Natural killer cell treated with Interleukin-12 subunit alpha and Interleukin-12 subunit beta and Interleukin-15 and Interleukin-18, amount 100 ng/mL, for 72 hours (primary cell): ENCODE data around the gene OR2D3. TPM values are rescaled to one million over a fixed set of nuclear protein-coding genes. Genes with fewer than 3 reads are reported as not detected.
"Not testable (repeated sequence)": the region's sequence is repeated elsewhere in the genome, so short reads cannot be mapped to it uniquely, and the experiment has no call there.

Experiments used
- ATAC-seq, 2 donors: fragments of 150-1000 bp; cut with Tn5 transposase in 1 of 2; sonication (Bioruptor Pico), chemical (Tn5 transposase) in 1 of 2; 2 replicates each; pipeline ENCODE4 v1.10.0; 2021
- DNase-seq: peaks from one replicate; pipeline ENCODE4 v3.0.0; 2022; ENCODE audit warnings: low spot score
- H3K27ac Mint-ChIP-seq, 2 donors: 1 replicate in 1 of 2; 2 replicates in 1 of 2; pipeline ENCODE4 v1.8.0; 2022; ENCODE audit warnings: mixed read lengths in 2 of 2, mild to moderate bottlenecking in 1 of 2, moderate library complexity in 1 of 2
- H3K27me3 Mint-ChIP-seq, 2 donors: 1 replicate in 1 of 2; 2 replicates in 1 of 2; pipeline ENCODE4 v1.8.0; 2022; ENCODE audit warnings: mixed read lengths in 2 of 2
- H3K36me3 Mint-ChIP-seq: one replicate; pipeline ENCODE4 v1.8.0; 2022; ENCODE audit warnings: mixed read lengths
- H3K4me1 Mint-ChIP-seq, 2 donors: 1 replicate in 1 of 2; 2 replicates in 1 of 2; pipeline ENCODE4 v1.8.0; 2022; ENCODE audit warnings: low read depth in 2 of 2, mixed read lengths in 2 of 2, mild to moderate bottlenecking in 1 of 2
- H3K4me3 Mint-ChIP-seq: one replicate; pipeline ENCODE4 v1.8.0; 2022; ENCODE audit warnings: mixed read lengths
- H3K9me3 Mint-ChIP-seq: 2 replicates; pipeline ENCODE4 v1.8.0; 2022; ENCODE audit warnings: mixed read lengths
- total RNA-seq, 2 donors: library from RNA; stranded (reverse); gene quantifications; one replicate each; pipeline ENCODE4 v1.2.3, GENCODE V29; 2022

Gene OR2D3
- total RNA-seq, 2 donors from 2014 or later: not detected

GRCh38 chr11:6954248-6954647 is 33.4 kb downstream of the OR2D3 start:
- H3K27me3 Mint-ChIP-seq, DNase-seq, H3K27ac Mint-ChIP-seq, H3K4me1 Mint-ChIP-seq, ATAC-seq, H3K9me3 Mint-ChIP-seq, H3K36me3 Mint-ChIP-seq, H3K4me3 Mint-ChIP-seq: not testable (repeated sequence)

- Mint-ChIP-seq H3K4me1 (no peaks in the 10 kb centered on the region), H3K27me3 (peaks cover 0 to 2% of the 10 kb centered on the region in 2 donors), H3K36me3 (no peaks in the 10 kb centered on the region), H3K4me3 (no peak overlapping the region), H3K27ac (no peak overlapping the region), H3K9me3 (no peaks in the 10 kb centered on the region)
- ATAC-seq (no peak), DNase-seq (no peak)
Measured at GRCh38 chr11:6962141-6962540, 41.3 kb downstream of the OR2D3 start.

- H3K4me3 Mint-ChIP-seq: no peak overlapping the region
- H3K27ac Mint-ChIP-seq: no peak overlapping the region
- DNase-seq (no peak), ATAC-seq (no peak)
- no peaks in the 10 kb centered on the region for H3K4me1 Mint-ChIP-seq
- H3K36me3 Mint-ChIP-seq: no peaks in the 10 kb centered on the region
- H3K9me3 Mint-ChIP-seq: peaks cover 1% of the 10 kb centered on the region
- H3K27me3 Mint-ChIP-seq: peaks cover 0 to 2% of the 10 kb centered on the region in 2 donors
Measured at GRCh38 chr11:6962673-6963072, 41.9 kb downstream of the OR2D3 start.

- H3K27me3 Mint-ChIP-seq: no peaks in the 10 kb centered on the region
- H3K9me3 Mint-ChIP-seq: peaks cover 6% of the 10 kb centered on the region
- ATAC-seq: no peak
- DNase-seq: no peak
- H3K4me3 Mint-ChIP-seq: no peak overlapping the region
- H3K27ac Mint-ChIP-seq: no peak overlapping the region
- no peaks in the 10 kb centered on the region for H3K36me3 Mint-ChIP-seq
- H3K4me1 Mint-ChIP-seq: no peaks in the 10 kb centered on the region
Measured at GRCh38 chr11:6968816-6969215, 48.0 kb downstream of the OR2D3 start.

GRCh38 chr11:6969854-6970253 is 49.1 kb downstream of the OR2D3 start:
- H3K36me3 Mint-ChIP-seq, DNase-seq, H3K27me3 Mint-ChIP-seq, ATAC-seq, H3K9me3 Mint-ChIP-seq, H3K27ac Mint-ChIP-seq, H3K4me3 Mint-ChIP-seq, H3K4me1 Mint-ChIP-seq: not testable (repeated sequence)

Other genes starting within 250 kb of the OR2D3 start
- gene MRPL17, start 237.7 kb upstream of the OR2D3 start, total RNA-seq: 10 to 100 TPM; 69.1 to 70.1 TPM
- under 1 TPM in 1 of 2 donors, not detected in 1; 0.20 TPM for gene OR2AG2, start 149.0 kb upstream of the OR2D3 start, total RNA-seq
- not detected for gene OR2AG1, start 138.0 kb upstream of the OR2D3 start, total RNA-seq
- gene OR6A2, start 121.3 kb upstream of the OR2D3 start, total RNA-seq: under 1 TPM in 1 of 2 donors, not detected in 1; 0.20 TPM
- gene OR10A5, start 75.3 kb upstream of the OR2D3 start, total RNA-seq: not detected
- not detected for gene OR10A2, start 57.9 kb upstream of the OR2D3 start, total RNA-seq
- not detected for gene OR10A4, start 44.4 kb upstream of the OR2D3 start, total RNA-seq
- gene OR2D2, start 28.5 kb upstream of the OR2D3 start, total RNA-seq: not detected
- gene ZNF215, start 5.4 kb downstream of the OR2D3 start, total RNA-seq: 1 to 10 TPM in 1 of 2 donors, under 1 TPM in 1; 0.24 to 1.5 TPM
- not detected for gene ZNF214, start 99.3 kb downstream of the OR2D3 start, total RNA-seq
- gene NLRP14, start 99.5 kb downstream of the OR2D3 start, total RNA-seq: not detected
- not detected for gene RBMXL2, start 168.0 kb downstream of the OR2D3 start, total RNA-seq